Common myeloid progenitor, CD34-positive (primary cell): ENCODE data around the gene ZNF791.

Source experiments
- CTCF ChIA-PET: fragments of 350-600 bp; sonication (Branson Sonifier 250); formaldehyde crosslinking; loops from one replicate; lab custom pipeline; 2021; ENCODE audit warnings: antibody characterized with exemption; lab: Charles Lee
- POLR2A ChIA-PET: fragments of 350-600 bp; sonication (Branson Sonifier 250); formaldehyde crosslinking; loops from one replicate; lab custom pipeline; 2021; ENCODE audit warnings: antibody characterized with exemption; lab: Charles Lee
- DNase-seq, 3 donors: peaks; one replicate each; pipeline versions ENCODE4 v3.0.0 to v3.0.0-alpha.2; 2013
- H3K27ac ChIP-seq, 2 experiments: 1 replicate in 1 of 2; 2 replicates in 1 of 2; pipeline ENCODE4 v1.7.0; 2013; ENCODE audit warnings: inconsistent platforms in 2 of 2, low read length in 2 of 2, mild to moderate bottlenecking in 2 of 2, low read depth in 1 of 2, moderate library complexity in 1 of 2; ENCODE audit not compliant: severe bottlenecking in 2 of 2, insufficient read depth in 1 of 2, poor library complexity in 1 of 2
- H3K27me3 ChIP-seq, 5 experiments: replicated peaks in 2 of 5; 1 replicate in 3 of 5; 2 replicates in 2 of 5; pipeline versions ENCODE4 v1.6.1 to v1.7.0; 2013; ENCODE audit warnings: low read length in 4 of 5, mild to moderate bottlenecking in 2 of 5, moderate library complexity in 2 of 5, inconsistent platforms in 1 of 5; ENCODE audit not compliant: insufficient read depth in 5 of 5, control insufficient read depth in 4 of 5
- H3K36me3 ChIP-seq, 4 experiments: 1 replicate in 2 of 4; 2 replicates in 2 of 4; pipeline versions ENCODE4 v1.6.1 to v1.7.0; 2013; ENCODE audit warnings: low read length in 3 of 4, control low read depth in 1 of 4, mild to moderate bottlenecking in 1 of 4; ENCODE audit not compliant: control insufficient read depth in 4 of 4, insufficient read depth in 4 of 4
- H3K4me1 ChIP-seq, 4 experiments: 1 replicate in 3 of 4; 2 replicates in 1 of 4; pipeline versions ENCODE4 v1.6.1 to v1.7.1; 2013; ENCODE audit warnings: low read length in 3 of 4, mild to moderate bottlenecking in 3 of 4, control low read depth in 1 of 4, inconsistent platforms in 1 of 4, moderate library complexity in 1 of 4; ENCODE audit not compliant: control insufficient read depth in 4 of 4, insufficient read depth in 4 of 4; ENCODE audit errors: control extremely low read depth in 1 of 4
- H3K4me3 ChIP-seq, 7 experiments: 1 replicate in 4 of 7; 2 replicates in 3 of 7; pipeline versions ENCODE4 v1.5.1 to v1.7.0; 2013; ENCODE audit warnings: mild to moderate bottlenecking in 7 of 7, low read length in 6 of 7, moderate library complexity in 6 of 7, inconsistent platforms in 2 of 7, low read depth in 2 of 7, control low read depth in 1 of 7; ENCODE audit not compliant: insufficient read depth in 4 of 7, control insufficient read depth in 1 of 7; ENCODE audit errors: extremely low read depth in 1 of 7
- H3K9me3 ChIP-seq, 5 experiments: 1 replicate in 4 of 5; 2 replicates in 1 of 5; pipeline versions ENCODE4 v1.6.1 to v1.7.1; 2013; ENCODE audit warnings: low read length in 4 of 5, mild to moderate bottlenecking in 2 of 5, inconsistent platforms in 1 of 5, low read depth in 1 of 5, moderate library complexity in 1 of 5; ENCODE audit not compliant: control insufficient read depth in 4 of 5, insufficient read depth in 2 of 5; ENCODE audit errors: control extremely low read depth in 1 of 5
- WGBS: methylation state at CpG from one replicate; pipeline ENCODE4 v1.1.5; 2013; ENCODE audit not compliant: insufficient coverage; 5-methylcytosine and 5-hydroxymethylcytosine counted together

ZNF791 gene

DNA sequence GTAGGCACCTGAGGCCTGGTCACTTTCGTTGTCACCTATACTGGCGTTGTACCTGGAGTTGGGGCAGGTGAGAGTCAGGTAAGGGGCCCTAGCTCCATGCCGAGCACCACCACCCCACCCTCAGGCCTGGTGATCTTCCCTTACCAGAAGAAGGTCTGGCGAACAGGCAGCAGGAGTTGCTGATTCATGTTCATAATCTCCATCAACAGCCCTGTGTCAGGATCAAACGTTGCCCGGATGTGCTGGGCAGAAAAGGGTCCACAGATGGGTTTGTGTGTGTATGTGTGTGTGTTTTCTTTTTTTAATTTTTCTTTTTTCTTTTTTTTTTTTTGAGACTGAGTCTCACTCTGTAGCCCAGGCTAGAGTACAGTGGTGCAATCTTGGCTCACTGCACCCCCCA, 41.5 kb downstream of the ZNF791 start:
- no peak for DNase-seq
- peaks cover 0 to 10% (median 3%) of the 10 kb centered on the region in 4 experiments for H3K4me1 ChIP-seq
- no peaks in the 10 kb centered on the region for H3K9me3 ChIP-seq
- ChIA-PET POLR2A (no interaction called here), CTCF (interaction anchor here (1.6 kb wide), 1 partner anchor 12 kb away, joined by 5 read pairs; no protein-coding TSS in a partner anchor)
- no peaks in the 10 kb centered on the region for H3K27me3 ChIP-seq
- 100% methylated on average over 1 of the region's 6 CpGs for WGBS
- H3K4me3 ChIP-seq: no peak overlapping the region
- H3K36me3 ChIP-seq: peaks cover 7 to 59% (median 31%) of the 10 kb centered on the region in 4 experiments
- H3K27ac ChIP-seq: no peak overlapping the region

GRCh38 chr19:12655546-12655945, 44.8 kb downstream of the ZNF791 start:
- CTCF ChIA-PET: interaction anchor here (0.6 to 1.5 kb wide), 3 partner anchors 13 to 286 kb away, joined by 3 to 4 read pairs (median 3); no protein-coding TSS in a partner anchor
- H3K4me1 ChIP-seq: no peaks in the 10 kb centered on the region
- peaks cover 10 to 72% (median 40%) of the 10 kb centered on the region in 4 experiments for H3K36me3 ChIP-seq
- DNase-seq: no peak
- no peaks in the 10 kb centered on the region for H3K9me3 ChIP-seq
- WGBS: 97% methylated on average over 7 of the region's 8 CpGs
- POLR2A ChIA-PET: interaction anchor here (0.6 kb wide), 1 partner anchor 39 kb away, joined by 3 read pairs; no protein-coding TSS in a partner anchor
- H3K27ac ChIP-seq: no peak overlapping the region
- H3K4me3 ChIP-seq: no peak overlapping the region
- H3K27me3 ChIP-seq: no peaks in the 10 kb centered on the region

DNA sequence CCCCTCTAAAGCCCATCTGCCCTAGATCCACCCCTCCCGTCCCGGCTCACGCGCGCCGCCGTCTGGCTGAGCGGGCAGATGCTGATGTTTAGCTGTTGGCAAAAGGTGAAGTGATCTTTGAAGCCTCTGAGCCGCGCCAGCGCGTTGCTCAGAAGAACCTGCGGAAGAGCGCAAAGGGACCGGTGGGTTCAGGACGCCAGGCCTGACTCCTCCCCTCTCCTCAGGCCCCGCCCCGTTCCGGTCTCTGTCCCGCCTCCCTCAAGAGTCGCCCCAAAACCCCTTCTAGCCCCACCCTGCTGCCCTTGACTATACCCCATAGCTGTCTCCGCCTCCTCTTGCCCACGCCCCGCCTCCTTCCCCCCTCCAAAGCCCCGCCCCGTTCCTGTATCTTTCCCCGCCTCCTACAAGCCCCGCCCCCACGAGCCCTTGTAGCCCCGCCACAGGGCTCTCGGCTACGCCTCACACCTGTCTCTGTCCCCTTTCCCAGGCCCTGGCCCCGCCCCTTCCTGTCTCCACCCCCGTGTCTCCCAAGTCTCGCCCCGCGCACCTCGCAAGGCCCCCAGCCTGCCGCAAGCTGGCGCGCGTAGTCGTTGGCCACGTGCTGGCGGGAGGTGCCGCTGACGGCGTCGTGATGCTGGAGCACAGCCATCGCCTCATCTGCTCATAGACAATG, 46.3 kb downstream of the ZNF791 start:
- no peak overlapping the region for H3K27ac ChIP-seq
- CTCF ChIA-PET: interaction anchor here (0.6 kb wide), 1 partner anchor 49 kb away, joined by 4 read pairs; no protein-coding TSS in a partner anchor
- no peak overlapping the region for H3K4me3 ChIP-seq
- H3K9me3 ChIP-seq: no peaks in the 10 kb centered on the region
- POLR2A ChIA-PET: no interaction called here
- 97% methylated on average over 42 of the region's 50 CpGs for WGBS
- DNase-seq: peak in 1 of 3 donors; percentile 28
- no peaks in the 10 kb centered on the region for H3K27me3 ChIP-seq
- peaks cover 16 to 69% (median 36%) of the 10 kb centered on the region in 4 experiments for H3K36me3 ChIP-seq
- H3K4me1 ChIP-seq: no peaks in the 10 kb centered on the region

GRCh38 chr19:12657966-12658365, 47.2 kb downstream of the ZNF791 start:
- H3K27me3 ChIP-seq: no peaks in the 10 kb centered on the region
- ChIA-PET CTCF (interaction anchor here (0.6 to 3.6 kb wide), 2 partner anchors 14 to 50 kb away, joined by 4 to 11 read pairs; no protein-coding TSS in a partner anchor), POLR2A (no interaction called here)
- no peak overlapping the region for H3K27ac ChIP-seq
- peaks cover 16 to 70% (median 36%) of the 10 kb centered on the region in 4 experiments for H3K36me3 ChIP-seq
- no peak for DNase-seq
- WGBS: 95% methylated on average over 17 of the region's 22 CpGs
- no peaks in the 10 kb centered on the region for H3K4me1 ChIP-seq
- no peak overlapping the region for H3K4me3 ChIP-seq
- no peaks in the 10 kb centered on the region for H3K9me3 ChIP-seq

DNA sequence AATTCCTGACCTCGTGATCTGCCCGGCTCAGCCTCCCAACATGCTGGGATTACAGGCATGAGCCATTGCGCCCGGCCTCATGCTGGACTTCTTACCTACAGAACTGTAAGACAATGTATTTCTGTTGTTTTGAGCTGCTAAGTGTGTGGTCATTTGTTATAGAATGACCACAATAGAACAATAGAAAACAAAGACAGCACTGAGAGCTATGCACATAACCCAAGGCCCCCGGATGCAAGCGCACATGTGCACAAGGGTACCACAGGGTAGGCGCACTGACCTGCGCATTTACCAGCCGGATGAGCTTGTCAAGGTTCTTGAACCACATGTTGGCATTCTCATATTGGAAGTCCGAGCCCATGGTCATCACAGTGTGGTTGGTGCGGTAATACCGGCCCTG, 50.3 kb downstream of the ZNF791 start:
- POLR2A ChIA-PET: no interaction called here
- no peaks in the 10 kb centered on the region for H3K9me3 ChIP-seq
- CTCF ChIA-PET: interaction anchor here (3.6 kb wide), 1 partner anchor 11 kb away, joined by 11 read pairs; no protein-coding TSS in a partner anchor
- 88% methylated on average over 8 of the region's 12 CpGs for WGBS
- H3K4me3 ChIP-seq: no peak overlapping the region
- no peak for DNase-seq
- H3K36me3 ChIP-seq: peaks cover 10 to 72% (median 38%) of the 10 kb centered on the region in 4 experiments
- H3K27me3 ChIP-seq: no peaks in the 10 kb centered on the region
- H3K27ac ChIP-seq: no peak overlapping the region
- H3K4me1 ChIP-seq: peaks cover 0 to 18% (median 17%) of the 10 kb centered on the region in 4 experiments

DNA sequence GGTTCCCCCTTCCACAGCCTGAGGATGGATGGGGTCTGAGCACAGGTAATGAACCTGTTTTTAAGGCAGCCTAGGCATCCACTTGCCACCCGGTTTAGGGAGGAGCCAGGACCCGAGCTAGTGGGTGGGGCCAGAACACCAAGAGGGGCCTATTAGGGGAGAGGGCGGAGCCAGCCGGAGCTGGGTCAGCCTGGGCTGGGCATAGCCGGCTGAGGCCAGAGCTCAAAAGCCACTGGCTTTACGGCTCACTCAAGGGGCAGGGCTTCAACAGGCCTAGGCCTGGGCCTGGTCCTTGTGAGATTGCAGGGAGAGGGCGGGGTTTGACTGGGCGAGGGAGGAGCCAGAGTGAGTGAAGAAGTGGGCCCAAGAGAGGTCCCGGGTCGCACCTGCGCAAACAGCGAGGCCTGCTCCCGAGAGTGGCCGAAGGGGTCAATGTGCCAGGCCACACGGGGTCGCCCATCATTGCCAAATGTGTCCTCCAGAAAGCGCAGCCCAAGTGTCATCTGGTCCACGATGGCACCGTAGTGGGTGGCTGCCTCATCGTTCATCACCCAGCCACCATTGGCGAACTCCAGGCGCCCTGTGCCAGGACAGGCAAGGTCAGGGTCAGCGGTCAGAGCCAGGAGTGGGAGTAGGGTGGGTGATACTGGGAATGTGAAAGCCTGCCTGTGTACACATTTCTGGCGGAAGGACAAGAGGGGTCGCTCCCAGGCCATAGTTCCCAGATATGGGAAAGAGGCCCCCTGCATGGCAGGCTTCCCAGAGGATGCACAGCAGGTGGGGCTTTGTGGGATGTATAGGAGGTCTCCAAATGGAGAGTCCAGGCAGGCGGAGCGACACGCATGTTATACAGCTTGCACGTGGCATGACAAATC, 53.9 kb downstream of the ZNF791 start:
- Histone ChIP-seq H3K4me1 (peaks cover 4 to 45% (median 39%) of the 10 kb centered on the region in 4 experiments), H3K27ac (no peak overlapping the region), H3K4me3 (peak overlapping the region in 2 of 7 experiments; percentile 87 to 93), H3K27me3 (no peaks in the 10 kb centered on the region), H3K36me3 (peaks cover 10 to 46% (median 26%) of the 10 kb centered on the region in 4 experiments), H3K9me3 (no peaks in the 10 kb centered on the region)
- peak in 1 of 3 donors; percentile 9 for DNase-seq
- ChIA-PET POLR2A (interaction anchor here (0.9 to 2.1 kb wide), 2 partner anchors 16 to 24 kb away, joined by 3 to 8 read pairs; no protein-coding TSS in a partner anchor), CTCF (interaction anchor here (0.9 to 1.7 kb wide), 6 partner anchors 9 to 47 kb away, joined by 3 to 7 read pairs (median 4); no protein-coding TSS in a partner anchor)
- 82% methylated on average over 29 of the region's 29 CpGs for WGBS
